H7 (cell line): Measurements from ENCODE around the gene PGAP2. TPM values are rescaled to one million over a fixed set of nuclear protein-coding genes. Genes with fewer than 3 reads are reported as not detected.
"Not testable (repeated sequence)": the region's sequence is repeated elsewhere in the genome, so short reads cannot be mapped to it uniquely, and the experiment has no call there.

Experiments used
- DNase-seq: peaks from one replicate; pipeline ENCODE4 v3.0.0; 2012
- H3K27me3 ChIP-seq: 2 replicates; pipeline ENCODE4 v1.6.0; 2011; ENCODE audit warnings: mild to moderate bottlenecking, low read length; ENCODE audit not compliant: control insufficient read depth, insufficient read depth
- H3K36me3 ChIP-seq: replicated peaks from 2 replicates; pipeline ENCODE4 v1.5.1; 2011; ENCODE audit warnings: low read length; ENCODE audit not compliant: control insufficient read depth, insufficient read depth
- H3K4me3 ChIP-seq: 2 replicates; pipeline ENCODE4 v1.5.1; 2011; ENCODE audit warnings: low read depth, mild to moderate bottlenecking, control low read depth, low read length, moderate library complexity; ENCODE audit not compliant: insufficient read depth
- total RNA-seq: library from RNA; depleted of rRNA; stranded (reverse); fragments of >200 nt; shearing (Covaris generic); gene quantifications from 2 replicates; pipeline ENCODE4 v1.2.3, GENCODE V29; 2014

The PGAP2 gene
- total RNA-seq, 1 experiment from 2014 or later = 21.0 TPM

DNA sequence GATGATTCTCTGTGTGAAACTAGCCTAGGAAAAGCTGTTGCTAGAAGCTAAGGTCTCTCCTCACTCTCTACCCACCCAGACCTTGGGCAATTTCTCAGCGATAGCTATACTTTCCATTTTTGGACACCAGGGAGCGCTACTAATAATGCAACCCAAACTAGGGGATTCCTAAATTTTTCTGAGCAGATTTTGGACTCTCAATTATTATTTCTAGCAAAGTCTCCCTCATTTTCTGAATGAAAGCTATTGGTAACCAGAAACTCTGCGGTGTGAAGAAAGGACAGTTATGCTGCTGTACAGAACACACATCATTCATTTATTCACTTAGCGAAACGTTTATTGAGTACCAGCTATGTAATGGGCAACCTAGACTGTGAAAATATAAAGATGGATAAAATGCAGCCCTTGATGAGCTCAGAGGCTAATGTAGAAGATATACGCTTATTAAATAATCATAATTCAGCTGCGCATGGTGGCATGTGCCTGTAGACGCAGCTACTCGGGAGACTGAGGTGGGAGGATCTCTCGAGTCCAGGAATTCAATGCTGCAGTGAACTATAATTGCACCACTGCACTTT is 41.0 kb downstream of the PGAP2 start:
- H3K4me3 ChIP-seq = no peak overlapping the region
- DNase-seq = no peak
- H3K27me3 ChIP-seq = no peaks in the 10 kb centered on the region
- no peaks in the 10 kb centered on the region for H3K36me3 ChIP-seq

DNA sequence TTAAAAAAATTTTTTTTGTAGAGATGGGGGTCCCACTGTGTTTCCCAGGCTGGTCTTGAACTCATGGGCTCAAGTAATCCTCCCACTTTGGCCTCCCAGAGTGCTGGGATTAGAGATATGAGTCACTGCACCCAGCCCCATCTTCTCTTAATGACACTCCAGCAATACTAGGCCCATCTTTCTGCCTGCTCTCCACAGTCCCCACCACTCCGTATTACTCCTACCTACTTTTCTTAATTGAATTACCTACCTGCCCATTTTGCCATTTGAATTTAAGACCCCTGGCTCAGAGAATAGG is 45.1 kb downstream of the PGAP2 start:
- no peak overlapping the region for H3K4me3 ChIP-seq
- no peaks in the 10 kb centered on the region for H3K36me3 ChIP-seq
- no peak for DNase-seq
- H3K27me3 ChIP-seq = peaks cover 10% of the 10 kb centered on the region

DNA sequence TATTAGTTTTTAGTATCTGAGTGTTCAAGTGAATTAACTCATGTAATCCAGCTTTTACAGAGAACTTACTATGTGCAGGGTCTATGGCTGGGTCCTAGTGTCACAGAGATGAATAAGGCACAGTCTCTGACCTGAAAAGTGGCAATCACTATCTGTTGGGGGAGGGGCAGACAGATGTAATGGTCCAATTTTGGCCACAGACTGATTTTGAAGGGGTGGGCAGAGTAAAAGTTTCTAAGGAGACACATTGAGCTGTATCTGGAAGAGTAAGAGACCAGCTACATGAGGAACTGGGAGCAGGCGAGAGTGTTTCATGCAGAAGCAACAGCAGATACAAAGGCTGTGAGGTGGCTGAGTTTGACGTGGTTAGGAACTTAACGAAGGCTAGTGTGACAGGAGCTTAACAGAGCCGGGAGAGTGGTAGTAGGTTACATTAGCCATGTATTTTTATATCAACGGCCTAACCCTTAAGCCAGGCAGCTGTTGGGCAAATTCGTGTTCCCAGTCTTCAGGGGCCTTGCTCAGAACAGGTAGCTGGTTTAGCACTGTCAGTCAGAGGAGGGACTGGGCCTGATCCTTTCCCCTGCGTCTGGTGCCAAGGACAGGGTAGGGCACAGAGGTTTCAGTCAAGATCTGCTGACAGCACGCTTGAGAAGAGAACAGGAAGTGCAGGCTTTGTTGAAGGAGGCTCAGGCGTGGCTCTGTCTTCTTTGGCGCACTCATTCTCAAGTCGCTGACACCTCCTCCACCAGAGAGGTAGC is 45.7 kb downstream of the PGAP2 start:
- Histone ChIP-seq H3K4me3 (no peak overlapping the region; the same call in 1 of the 2 replicates), H3K27me3 (peaks cover 10% of the 10 kb centered on the region), H3K36me3 (no peaks in the 10 kb centered on the region)
- DNase-seq = no peak

DNA sequence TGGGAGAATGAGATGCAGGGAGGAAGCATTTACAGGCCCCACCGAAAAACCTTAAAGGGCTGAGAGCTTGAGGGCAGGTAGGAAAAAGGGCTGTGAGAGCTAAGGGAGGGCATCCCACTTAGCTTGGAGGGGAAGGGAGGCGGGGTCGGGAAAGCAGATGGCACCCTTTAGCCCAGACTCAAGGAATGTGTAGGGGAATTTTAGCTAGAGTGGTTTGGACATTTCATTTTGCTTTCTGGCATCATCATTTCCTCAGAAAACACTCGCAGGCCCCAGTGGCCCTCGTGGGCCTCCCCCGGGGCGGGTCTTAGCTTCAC is 46.3 kb downstream of the PGAP2 start:
- no peak for DNase-seq
- Histone ChIP-seq H3K36me3 (no peaks in the 10 kb centered on the region), H3K27me3 (peaks cover 10% of the 10 kb centered on the region), H3K4me3 (peak overlapping the region; percentile 22; the same call in 1 of the 2 replicates)

DNA sequence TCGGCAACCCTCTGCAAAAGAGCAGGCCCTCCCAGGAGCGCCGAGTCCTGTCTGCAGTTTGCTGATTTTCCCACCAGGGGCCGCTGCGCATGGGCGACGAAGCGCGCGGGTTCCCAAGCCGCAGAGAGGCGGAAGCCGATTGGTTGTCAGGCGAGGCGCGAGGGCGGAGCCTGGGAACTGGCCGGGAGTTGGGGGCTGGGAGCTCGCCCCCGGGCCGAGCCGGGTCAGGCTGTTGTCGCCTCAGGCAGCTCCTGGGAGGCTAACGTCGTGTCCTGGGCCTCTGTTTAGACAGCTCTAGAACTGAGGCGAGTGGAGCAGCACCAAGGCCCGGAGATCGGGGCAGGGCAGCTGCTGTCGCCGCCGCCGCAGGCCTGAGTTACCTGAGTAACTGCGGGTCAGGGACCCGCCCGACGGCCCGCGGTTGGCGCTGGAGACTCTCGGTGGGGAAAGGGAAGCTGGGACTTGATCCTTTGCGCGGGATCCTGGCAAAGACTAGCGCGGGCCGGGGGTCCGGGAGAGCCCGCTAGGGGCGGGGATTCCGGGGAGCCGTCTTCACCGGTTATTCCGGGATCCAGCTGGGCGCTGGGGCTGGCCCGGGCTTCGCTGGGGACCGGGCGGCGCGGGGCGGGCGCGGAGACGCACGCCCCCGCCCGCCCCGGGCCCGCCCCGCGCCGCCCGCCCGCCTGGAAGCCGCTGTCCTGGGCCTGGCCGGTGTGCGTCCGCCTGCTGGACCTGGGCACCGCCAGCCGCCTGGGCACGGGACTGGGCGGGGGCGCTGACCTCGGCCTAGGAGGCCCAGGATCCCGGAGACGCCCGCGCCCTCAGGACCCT is 46.8 kb downstream of the PGAP2 start, which contains the start of gene STIM1:
Gene STIM1 (plus strand): TSS at position 688 of the 831 bp plus-strand sequence. CDS start 607 bp downstream, outside the sequence.
- Histone ChIP-seq H3K4me3 (peak within 1 kb of the TSS; percentile 81), H3K27me3 (peaks cover 10% of the 10 kb centered on the region), H3K36me3 (no peaks in the 10 kb centered on the region)
- peak; percentile 97 for DNase-seq

DNA sequence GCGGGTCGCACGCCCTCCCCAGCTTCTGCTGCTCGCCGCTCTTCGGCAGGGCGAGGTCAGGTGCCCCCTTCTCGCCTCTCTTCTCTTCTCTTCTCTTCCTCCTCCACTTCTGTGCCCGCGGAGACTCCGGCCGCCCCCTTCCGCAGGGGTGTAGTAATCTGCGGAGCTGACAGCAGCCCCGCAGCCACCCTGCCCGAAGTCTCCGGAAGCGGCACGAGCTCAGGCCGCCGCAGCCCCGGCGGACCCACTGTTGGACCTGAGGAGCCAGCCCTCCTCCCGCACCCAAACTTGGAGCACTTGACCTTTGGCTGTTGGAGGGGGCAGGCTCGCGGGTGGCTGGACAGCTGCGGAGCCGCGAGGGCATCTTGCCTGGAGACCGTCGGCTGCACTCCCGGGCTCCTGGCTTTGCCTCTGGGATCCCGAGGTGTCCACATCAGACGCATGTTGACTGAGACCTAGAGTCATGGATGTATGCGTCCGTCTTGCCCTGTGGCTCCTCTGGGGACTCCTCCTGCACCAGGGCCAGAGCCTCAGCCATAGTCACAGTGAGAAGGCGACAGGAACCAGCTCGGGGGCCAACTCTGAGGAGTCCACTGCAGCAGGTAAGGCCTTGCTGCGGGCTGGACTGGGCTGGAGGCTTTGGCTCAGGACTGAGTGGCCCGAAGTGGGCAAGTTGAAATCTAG is 47.6 kb downstream of the PGAP2 start:
- DNase-seq = peak; percentile 72

DNA sequence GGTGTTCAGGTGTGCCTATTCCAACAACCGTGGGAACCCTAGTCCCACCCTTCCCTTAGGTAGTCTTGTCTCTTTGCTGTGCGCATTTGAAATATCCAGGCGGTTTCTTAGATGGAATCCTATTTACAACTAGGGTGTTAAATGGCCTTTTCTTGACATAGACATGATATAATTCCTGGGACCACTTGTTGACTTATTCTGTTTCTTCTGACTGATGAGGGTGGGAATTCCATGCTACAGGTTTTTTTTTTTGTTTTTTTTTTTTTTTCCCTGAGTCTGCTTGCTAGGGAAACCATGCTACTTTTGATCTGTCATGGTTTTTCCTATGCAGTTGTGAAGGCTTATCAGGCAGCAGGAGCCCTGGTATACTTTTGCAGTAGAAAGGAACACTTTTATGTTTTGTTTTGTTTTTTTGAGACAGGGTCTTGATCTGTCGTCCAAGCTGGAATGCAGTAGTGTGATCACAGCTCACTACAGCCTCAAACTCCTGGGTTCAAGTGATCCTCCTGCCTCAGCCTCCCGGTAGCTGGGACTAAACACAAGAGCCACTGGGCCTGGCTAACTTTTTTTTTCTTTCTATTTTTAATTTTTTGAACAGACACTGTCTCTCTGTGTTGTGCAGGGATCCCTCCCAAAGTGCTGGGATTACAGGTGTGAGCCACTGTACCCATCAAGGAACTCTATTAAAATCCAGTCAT is 48.6 kb downstream of the PGAP2 start:
- no peak overlapping the region for H3K4me3 ChIP-seq
- no peak for DNase-seq
- peaks cover 10% of the 10 kb centered on the region for H3K27me3 ChIP-seq
- H3K36me3 ChIP-seq = no peaks in the 10 kb centered on the region

More for the DNA sequence above, 47.6 kb downstream of the PGAP2 start:
- Histone ChIP-seq H3K36me3 (no peaks in the 10 kb centered on the region), H3K4me3 (peak overlapping the region; percentile 81), H3K27me3 (peaks cover 10% of the 10 kb centered on the region)

DNA sequence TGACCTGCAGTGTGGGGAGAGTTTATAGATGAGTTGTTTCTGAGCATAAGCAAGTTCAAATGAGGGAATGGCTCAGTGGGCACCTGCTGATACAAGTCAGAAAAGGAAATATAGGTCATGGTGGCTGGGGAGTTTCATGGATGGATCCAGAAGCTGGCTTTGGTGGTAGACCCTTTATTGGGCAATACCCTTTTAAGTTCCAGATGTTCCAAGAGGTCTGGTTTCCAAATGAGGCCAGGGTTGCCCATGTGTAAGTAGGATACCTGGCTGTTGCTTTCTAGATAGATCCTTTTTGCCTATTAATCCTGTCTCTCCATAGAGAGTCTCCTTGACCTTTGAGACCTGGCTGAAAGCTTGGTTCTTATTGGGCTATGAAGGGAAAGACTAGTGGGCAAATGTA is 49.3 kb downstream of the PGAP2 start:
- Histone ChIP-seq H3K4me3 (no peak overlapping the region), H3K36me3 (no peaks in the 10 kb centered on the region), H3K27me3 (peaks cover 10% of the 10 kb centered on the region)
- no peak for DNase-seq

DNA sequence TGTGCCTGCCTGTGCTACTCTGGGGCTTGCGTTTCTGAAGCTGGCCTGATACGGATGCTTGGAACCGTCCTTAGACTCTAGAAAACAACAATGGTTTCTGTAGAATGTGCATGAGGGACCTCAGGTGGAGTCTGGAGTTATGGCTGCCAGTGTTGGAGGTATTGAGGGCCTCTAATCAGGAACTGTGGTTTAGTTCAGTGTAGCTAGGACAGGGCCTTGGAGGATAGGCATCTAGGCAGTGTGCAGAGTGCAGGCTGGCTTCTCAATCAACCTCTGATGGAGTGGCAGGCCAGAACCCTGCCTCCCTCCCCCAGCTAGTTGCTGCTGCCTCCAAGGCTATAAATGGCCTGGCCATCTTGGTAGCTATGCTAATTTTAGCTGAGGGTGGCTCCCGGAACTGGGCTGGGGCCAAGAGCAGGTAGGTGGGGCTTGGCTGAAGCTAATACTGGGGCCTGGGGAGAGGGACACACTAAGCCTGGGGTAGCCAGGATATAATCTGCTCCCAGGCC is 51.1 kb downstream of the PGAP2 start:
- no peak overlapping the region for H3K4me3 ChIP-seq
- no peaks in the 10 kb centered on the region for H3K36me3 ChIP-seq
- H3K27me3 ChIP-seq = peaks cover 10% of the 10 kb centered on the region
- DNase-seq = peak; percentile 60

DNA sequence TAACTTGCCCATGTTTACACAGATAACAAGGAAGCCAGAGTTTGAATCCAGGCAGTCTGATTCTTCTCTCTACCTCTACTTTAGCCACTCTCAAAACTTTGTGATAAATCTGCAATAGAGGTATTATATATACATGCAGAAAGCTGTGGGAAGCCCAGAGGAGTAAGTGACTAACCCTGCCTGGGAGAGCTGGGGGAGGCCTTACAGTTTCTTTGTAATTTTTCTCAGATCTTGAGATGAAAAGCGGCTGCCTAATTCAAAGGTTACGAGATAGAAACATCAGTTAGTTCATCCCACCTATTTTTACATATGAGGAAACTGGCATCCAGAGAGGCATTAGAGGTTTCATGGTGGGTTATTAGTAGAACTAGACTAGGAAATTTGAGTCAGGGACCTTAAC is 52.0 kb downstream of the PGAP2 start:
- Histone ChIP-seq H3K4me3 (no peak overlapping the region), H3K36me3 (no peaks in the 10 kb centered on the region), H3K27me3 (peaks cover 10% of the 10 kb centered on the region)
- DNase-seq = no peak

DNA sequence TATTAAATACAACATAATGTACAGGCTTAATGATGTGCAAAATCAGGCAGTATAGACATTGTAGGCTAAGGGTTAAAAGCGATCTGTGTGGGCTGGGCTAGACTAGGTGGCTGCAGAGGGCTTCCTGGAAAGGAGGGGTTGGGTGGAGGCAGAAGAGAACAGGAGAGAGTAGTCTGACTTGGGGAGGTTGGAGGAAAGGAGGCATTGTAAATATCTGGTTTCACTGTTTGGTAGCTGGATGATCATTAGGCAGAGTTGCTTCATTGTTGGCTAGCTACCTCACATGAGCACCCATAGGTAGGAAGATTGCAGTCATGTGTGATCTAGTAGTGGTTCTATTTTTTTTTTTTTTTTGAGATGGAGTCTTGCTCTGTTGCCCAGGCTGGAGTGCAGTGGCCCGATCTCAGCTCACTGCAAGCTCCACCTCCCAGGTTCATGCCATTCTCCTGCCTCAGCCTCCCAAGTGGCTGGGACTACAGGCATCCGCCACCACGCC is 52.6 kb downstream of the PGAP2 start:
- DNase-seq, H3K4me3 ChIP-seq, H3K36me3 ChIP-seq, H3K27me3 ChIP-seq: not testable (repeated sequence)

DNA sequence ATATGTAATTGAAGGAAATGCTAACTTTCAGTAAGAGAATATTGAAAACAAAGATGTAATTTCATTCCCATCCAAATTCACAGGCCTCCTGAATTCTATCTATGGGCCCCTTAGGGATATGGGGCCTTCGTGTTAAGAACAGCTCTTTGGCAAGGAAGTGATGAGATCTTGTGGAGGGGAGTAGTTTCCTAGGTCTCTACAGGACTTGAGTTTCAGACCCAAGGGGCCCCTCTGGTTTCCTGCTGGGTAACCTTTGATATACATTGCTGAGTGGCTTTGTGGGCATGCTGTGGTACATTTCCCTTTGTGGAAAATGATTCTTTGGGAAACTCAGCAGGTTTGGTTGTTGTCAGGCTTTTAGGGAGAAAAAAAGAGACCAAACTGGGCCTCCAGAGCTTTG is 53.3 kb downstream of the PGAP2 start:
- H3K36me3 ChIP-seq = no peaks in the 10 kb centered on the region

DNA sequence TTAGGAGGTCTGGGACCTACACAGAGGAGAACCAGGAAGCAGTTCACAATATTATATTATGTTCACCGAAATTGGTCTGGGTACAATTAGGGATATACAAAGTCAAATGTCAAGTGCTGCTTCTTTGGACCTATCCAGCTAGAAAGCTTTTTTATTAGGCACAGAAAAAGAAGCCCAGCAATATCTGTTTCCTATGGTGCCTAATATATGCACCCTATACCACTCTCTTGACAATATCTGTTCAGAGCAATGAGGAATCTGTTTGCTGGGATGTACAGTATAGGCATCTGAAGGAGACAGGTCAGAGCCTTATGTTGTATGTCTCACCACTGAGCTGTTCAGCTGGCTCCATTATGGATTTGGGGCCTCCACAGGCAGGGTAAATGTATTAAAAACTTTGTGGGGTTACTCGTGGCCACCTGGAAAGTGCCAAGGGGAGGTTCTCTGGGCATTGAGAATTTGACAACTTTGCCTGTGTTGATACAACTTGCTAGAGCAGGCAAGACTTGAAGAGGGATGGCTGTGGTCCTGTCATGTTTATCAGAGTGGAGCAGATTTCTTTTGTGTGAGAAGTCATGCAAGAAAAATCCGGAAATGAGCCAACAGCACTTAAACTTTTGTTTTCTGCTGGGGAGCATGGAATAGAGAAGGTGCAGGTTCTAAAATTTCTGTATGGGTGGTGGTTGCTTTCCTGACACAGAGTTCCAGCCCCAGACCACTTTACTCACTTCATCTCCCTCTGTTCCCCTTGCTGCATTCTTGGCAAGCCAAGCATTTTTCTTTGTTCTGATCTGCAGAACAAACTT is 57.2 kb downstream of the PGAP2 start:
- H3K27me3 ChIP-seq = no peaks in the 10 kb centered on the region
- DNase-seq = no peak
- H3K36me3 ChIP-seq = no peaks in the 10 kb centered on the region
- H3K4me3 ChIP-seq = no peak overlapping the region

More for the DNA sequence above, 53.3 kb downstream of the PGAP2 start:
- no peak overlapping the region for H3K4me3 ChIP-seq
- peaks cover 1% of the 10 kb centered on the region; the same call in 1 of the 2 replicates for H3K27me3 ChIP-seq
- DNase-seq = peak; percentile 55
